Astrocyte of the cerebellum (primary cell): ENCODE data around the gene MEGF11.

Experiments
- DNase-seq: peaks from one replicate; pipeline ENCODE4 v3.0.0-alpha.2; 2011; ENCODE audit warnings: low read depth
- H3K4me3 ChIP-seq: 2 replicates; pipeline ENCODE4 v1.5.1; 2011; ENCODE audit warnings: mild to moderate bottlenecking, low read depth, low read length, moderate library complexity
- in situ Hi-C: cut with HindIII; loops from 2 replicates; pipeline ENCODE4 v1.10.0; 2017; ENCODE audit warnings: low sequenced_read_pairs
- TF ChIP-seq, protein P1 (sequence below): IDR thresholded peaks from 2 replicates; pipeline ENCODE4 v1.5.1; 2012; ENCODE audit warnings: low read length, low read depth, moderate library complexity, mild to moderate bottlenecking; ENCODE audit errors: missing control alignments

MEGF11 gene

DNA sequence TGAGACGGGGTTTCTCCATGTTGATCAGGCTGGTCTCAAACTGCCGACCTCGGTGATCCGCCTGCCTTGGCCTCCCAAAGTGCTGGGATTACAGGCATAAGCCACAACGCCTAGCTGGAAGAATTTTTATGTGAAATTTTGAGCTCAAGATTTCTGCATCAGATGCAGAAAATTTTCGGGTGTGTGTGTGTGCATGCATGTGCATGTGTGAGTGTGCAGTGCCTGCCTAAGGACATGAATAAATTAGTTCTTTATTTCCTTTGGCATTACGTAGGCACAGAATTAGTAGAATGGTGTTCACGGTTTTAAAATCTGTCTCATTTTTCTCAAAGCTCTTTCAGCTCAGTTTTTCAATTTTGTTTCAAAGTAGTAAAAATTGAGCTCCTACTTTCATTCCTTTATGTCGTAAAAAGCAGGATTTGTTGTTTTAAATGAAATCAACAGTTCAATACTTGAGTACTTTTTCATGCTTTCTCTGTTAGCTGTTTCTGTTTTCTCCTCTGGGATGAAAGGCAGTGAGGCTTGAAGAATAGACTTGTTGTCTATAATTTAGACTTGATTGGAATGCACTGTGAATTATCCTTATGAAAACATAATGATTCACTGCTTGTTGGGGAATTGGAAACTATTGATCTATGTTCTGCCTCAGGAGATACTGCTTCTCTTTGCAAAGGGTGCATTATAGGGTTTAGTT lies 407.6 kb downstream of the MEGF11 start:
- DNase-seq = no peak
- TF ChIP-seq, protein P1, sequence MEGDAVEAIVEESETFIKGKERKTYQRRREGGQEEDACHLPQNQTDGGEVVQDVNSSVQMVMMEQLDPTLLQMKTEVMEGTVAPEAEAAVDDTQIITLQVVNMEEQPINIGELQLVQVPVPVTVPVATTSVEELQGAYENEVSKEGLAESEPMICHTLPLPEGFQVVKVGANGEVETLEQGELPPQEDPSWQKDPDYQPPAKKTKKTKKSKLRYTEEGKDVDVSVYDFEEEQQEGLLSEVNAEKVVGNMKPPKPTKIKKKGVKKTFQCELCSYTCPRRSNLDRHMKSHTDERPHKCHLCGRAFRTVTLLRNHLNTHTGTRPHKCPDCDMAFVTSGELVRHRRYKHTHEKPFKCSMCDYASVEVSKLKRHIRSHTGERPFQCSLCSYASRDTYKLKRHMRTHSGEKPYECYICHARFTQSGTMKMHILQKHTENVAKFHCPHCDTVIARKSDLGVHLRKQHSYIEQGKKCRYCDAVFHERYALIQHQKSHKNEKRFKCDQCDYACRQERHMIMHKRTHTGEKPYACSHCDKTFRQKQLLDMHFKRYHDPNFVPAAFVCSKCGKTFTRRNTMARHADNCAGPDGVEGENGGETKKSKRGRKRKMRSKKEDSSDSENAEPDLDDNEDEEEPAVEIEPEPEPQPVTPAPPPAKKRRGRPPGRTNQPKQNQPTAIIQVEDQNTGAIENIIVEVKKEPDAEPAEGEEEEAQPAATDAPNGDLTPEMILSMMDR = no peak
- no peak overlapping the region for H3K4me3 ChIP-seq
- in situ Hi-C loops = no loop called here
